NT2/D1 (cell line): Measurements from ENCODE around the gene ZNF446.

Experiments
- SUZ12 ChIP-seq: IDR thresholded peaks from 2 replicates; pipeline ENCODE4 v1.6.1; 2011; ENCODE audit not compliant: insufficient read length, insufficient read depth; ENCODE audit errors: extremely low read depth
- YY1 ChIP-seq: IDR thresholded peaks from 2 replicates; pipeline ENCODE4 v1.6.1; 2011; ENCODE audit not compliant: insufficient read length, insufficient read depth
- ZNF274 ChIP-seq: IDR thresholded peaks from 2 replicates; pipeline ENCODE4 v1.6.1; 2011; ENCODE audit warnings: mild to moderate bottlenecking, low read depth, low read length

DNA sequence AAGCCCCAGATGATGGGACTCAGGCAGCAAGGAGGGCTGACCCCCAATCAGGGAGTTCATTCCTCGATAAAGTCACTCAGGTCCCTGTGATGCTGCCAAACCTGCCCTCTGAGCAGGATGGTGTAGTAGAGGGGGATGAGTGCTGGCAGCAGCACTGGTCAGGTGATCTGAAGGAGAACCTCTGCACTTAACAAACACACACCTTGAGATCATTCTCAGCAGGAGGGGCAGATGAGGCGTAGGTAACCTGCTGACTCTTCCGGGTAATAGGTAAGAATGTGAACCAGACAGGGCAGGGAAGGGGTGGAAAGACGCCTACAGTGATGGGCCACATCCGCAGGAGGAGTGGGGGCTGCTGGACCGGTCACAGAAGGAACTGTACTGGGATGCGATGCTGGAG, 3.2 kb downstream of the ZNF446 start:
- TF ChIP-seq YY1 (no peak), ZNF274 (no peak), SUZ12 (no peak)
